Measurements from ENCODE around the gene USP25.

USP25 gene

DNA sequence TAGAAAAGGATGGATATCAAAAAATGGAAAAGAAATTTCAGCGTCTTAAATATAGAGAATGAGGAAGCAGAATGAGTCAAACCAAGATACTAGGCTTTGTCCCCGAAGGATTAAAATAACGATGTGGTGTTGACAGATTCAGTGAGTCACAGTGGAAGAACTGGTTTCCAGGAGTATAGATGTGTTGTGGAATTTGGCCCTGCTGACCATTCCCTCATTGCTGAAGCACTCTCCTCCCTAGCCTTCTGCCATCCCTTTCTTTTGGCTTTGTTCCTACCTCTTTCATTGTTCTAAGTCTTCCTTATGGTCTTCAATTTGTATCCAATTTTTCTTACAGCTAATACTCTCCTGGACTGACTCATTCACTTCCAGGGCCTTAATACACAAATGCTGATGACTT is 23.1 kb upstream of the USP25 start:
- no peak overlapping the region for H4K8ac ChIP-seq (ENCODE audit: low read depth, low read length)
- H3K4me3 ChIP-seq (ENCODE audit: low read length): no peak overlapping the region
- no peak overlapping the region for H4K5ac ChIP-seq (ENCODE audit: low read length)
- H3K18ac ChIP-seq (ENCODE audit: low read length): no peak overlapping the region
- H3K79me1 ChIP-seq (ENCODE audit: low read length): no peaks in the 10 kb centered on the region
- no peaks in the 10 kb centered on the region for H3K27me3 ChIP-seq (ENCODE audit: insufficient read depth, low read length, poor library complexity)
- no peak overlapping the region for H2AK5ac ChIP-seq (ENCODE audit: low read length)
- DNase-seq: peak; percentile 84
- no peak overlapping the region for H2BK15ac ChIP-seq (replicated peaks; ENCODE audit: low read depth)
- H3K27ac ChIP-seq (ENCODE audit: low read depth, low read length): no peak overlapping the region
- H3K4me2 ChIP-seq (ENCODE audit: low read length): no peak overlapping the region
- H3K4me1 ChIP-seq (ENCODE audit: control insufficient read depth, low read depth, low read length): no peaks in the 10 kb centered on the region
- WGBS (ENCODE audit: extremely low coverage, insufficient coverage, low lambda C conversion rate): no CpG with 5 or more reads among the region's 3 CpGs
- H3K23ac ChIP-seq (ENCODE audit: low read length): no peak overlapping the region
- no peaks in the 10 kb centered on the region for H3K36me3 ChIP-seq (ENCODE audit: control insufficient read depth, insufficient read depth, low read length)
- H2BK5ac ChIP-seq (ENCODE audit: low read length): no peak overlapping the region
- H3K56ac ChIP-seq (ENCODE audit: low read length): no peak overlapping the region
- no peak overlapping the region for H2BK120ac ChIP-seq (ENCODE audit: low read depth, low read length)
- H3K9ac ChIP-seq (ENCODE audit: low read length): no peak overlapping the region
- no peak overlapping the region for H3K4ac ChIP-seq (ENCODE audit: low read depth, low read length)
- no peaks in the 10 kb centered on the region for H3K79me2 ChIP-seq (ENCODE audit: control insufficient read depth, insufficient read depth, low read length)

DNA sequence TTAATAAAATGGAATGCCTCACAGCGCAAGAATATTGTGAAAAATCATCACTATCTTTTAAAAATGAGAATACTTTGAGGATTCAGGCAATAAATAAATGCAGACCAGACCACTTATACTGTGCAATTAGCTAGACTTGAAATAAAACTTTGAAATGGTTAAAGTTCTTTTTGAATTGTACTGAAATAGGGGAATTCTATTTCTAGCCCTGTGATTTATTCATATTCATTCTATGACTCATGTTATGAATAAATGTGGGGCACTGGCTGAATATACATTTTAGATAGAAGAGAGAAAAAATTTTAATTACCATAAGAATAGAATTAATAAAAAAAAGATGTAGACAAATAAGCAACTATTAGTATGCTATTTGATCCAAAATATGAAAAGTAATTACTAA is 16.4 kb upstream of the USP25 start:
- H3K79me1 ChIP-seq (ENCODE audit: low read length): no peaks in the 10 kb centered on the region
- H3K79me2 ChIP-seq (ENCODE audit: control insufficient read depth, insufficient read depth, low read length): no peaks in the 10 kb centered on the region
- no peak overlapping the region for H3K18ac ChIP-seq (ENCODE audit: low read length)
- no peak overlapping the region for H2BK15ac ChIP-seq (replicated peaks; ENCODE audit: low read depth)
- H4K8ac ChIP-seq (ENCODE audit: low read depth, low read length): no peak overlapping the region
- no peak overlapping the region for H3K4me2 ChIP-seq (ENCODE audit: low read length)
- no peak overlapping the region for H4K5ac ChIP-seq (ENCODE audit: low read length)
- no peak overlapping the region for H2BK5ac ChIP-seq (ENCODE audit: low read length)
- H3K36me3 ChIP-seq (ENCODE audit: control insufficient read depth, insufficient read depth, low read length): no peaks in the 10 kb centered on the region
- no peak overlapping the region for H3K23ac ChIP-seq (ENCODE audit: low read length)
- no peaks in the 10 kb centered on the region for H3K27me3 ChIP-seq (ENCODE audit: insufficient read depth, low read length, poor library complexity)
- no peaks in the 10 kb centered on the region for H3K4me1 ChIP-seq (ENCODE audit: control insufficient read depth, low read depth, low read length)
- no peak overlapping the region for H3K4ac ChIP-seq (ENCODE audit: low read depth, low read length)
- no peak overlapping the region for H3K56ac ChIP-seq (ENCODE audit: low read length)
- H3K27ac ChIP-seq (ENCODE audit: low read depth, low read length): no peak overlapping the region
- no peak overlapping the region for H3K9ac ChIP-seq (ENCODE audit: low read length)
- no peak overlapping the region for H2AK5ac ChIP-seq (ENCODE audit: low read length)
- no peak for DNase-seq
- no peak overlapping the region for H3K4me3 ChIP-seq (ENCODE audit: low read length)
- WGBS (ENCODE audit: extremely low coverage, insufficient coverage, low lambda C conversion rate): no CpG with 5 or more reads among the region's 1 CpG
- H2BK120ac ChIP-seq (ENCODE audit: low read depth, low read length): no peak overlapping the region

DNA sequence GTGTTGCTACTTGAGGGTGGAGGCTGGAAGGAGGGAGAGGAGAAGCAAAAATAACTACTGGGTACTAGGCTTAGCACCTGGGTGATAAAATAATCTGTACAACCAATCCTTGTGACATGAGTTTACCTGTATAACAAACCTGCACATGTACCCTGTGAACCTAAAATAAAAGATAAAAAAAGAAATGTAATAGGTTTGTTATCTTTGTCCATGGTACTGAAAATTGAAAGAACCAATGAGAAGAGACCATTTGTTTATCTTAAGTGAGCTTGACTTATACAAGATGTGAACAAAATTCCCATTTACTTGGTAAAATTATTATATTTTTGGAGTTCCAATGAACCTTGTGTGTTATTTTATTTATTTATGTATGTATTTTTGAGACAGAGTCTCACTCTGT is 11.1 kb upstream of the USP25 start:
- no peak overlapping the region for H3K4me3 ChIP-seq (ENCODE audit: low read length)
- no peak overlapping the region for H4K5ac ChIP-seq (ENCODE audit: low read length)
- no peaks in the 10 kb centered on the region for H3K79me2 ChIP-seq (ENCODE audit: control insufficient read depth, insufficient read depth, low read length)
- no peaks in the 10 kb centered on the region for H3K36me3 ChIP-seq (ENCODE audit: control insufficient read depth, insufficient read depth, low read length)
- no peak overlapping the region for H2BK15ac ChIP-seq (replicated peaks; ENCODE audit: low read depth)
- no peak overlapping the region for H3K9ac ChIP-seq (ENCODE audit: low read length)
- no peak overlapping the region for H3K56ac ChIP-seq (ENCODE audit: low read length)
- no peak overlapping the region for H3K4me2 ChIP-seq (ENCODE audit: low read length)
- H2AK5ac ChIP-seq (ENCODE audit: low read length): no peak overlapping the region
- no peak overlapping the region for H2BK5ac ChIP-seq (ENCODE audit: low read length)
- H3K27me3 ChIP-seq (ENCODE audit: insufficient read depth, low read length, poor library complexity): no peaks in the 10 kb centered on the region
- H3K4me1 ChIP-seq (ENCODE audit: control insufficient read depth, low read depth, low read length): no peaks in the 10 kb centered on the region
- H2BK120ac ChIP-seq (ENCODE audit: low read depth, low read length): no peak overlapping the region
- no peak overlapping the region for H3K18ac ChIP-seq (ENCODE audit: low read length)
- DNase-seq: no peak
- H4K8ac ChIP-seq (ENCODE audit: low read depth, low read length): no peak overlapping the region
- no peak overlapping the region for H3K23ac ChIP-seq (ENCODE audit: low read length)
- H3K4ac ChIP-seq (ENCODE audit: low read depth, low read length): no peak overlapping the region
- H3K27ac ChIP-seq (ENCODE audit: low read depth, low read length): no peak overlapping the region
- no peaks in the 10 kb centered on the region for H3K79me1 ChIP-seq (ENCODE audit: low read length)

DNA sequence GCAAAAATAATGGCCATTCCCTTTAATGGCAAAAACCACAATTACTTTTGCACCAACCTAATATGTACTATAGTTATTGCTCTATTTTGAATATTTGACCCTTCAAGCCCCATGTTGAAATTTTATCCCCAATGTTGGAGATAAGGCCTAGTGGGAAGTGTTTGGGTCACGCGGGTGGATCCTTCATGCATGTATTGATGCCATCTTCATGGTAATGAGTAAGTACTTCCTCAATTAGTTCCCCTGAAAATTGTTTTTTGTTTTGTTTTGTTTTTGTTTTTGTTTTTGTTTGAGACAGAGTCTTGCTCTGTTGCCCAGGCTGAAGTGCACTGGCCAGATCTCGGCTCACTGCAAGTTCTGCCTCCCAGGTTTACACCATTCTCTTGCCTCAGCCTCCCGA is 9.8 kb upstream of the USP25 start:
- H3K4me1 ChIP-seq (ENCODE audit: control insufficient read depth, low read depth, low read length): no peaks in the 10 kb centered on the region
- H3K18ac ChIP-seq (ENCODE audit: low read length): no peak overlapping the region
- no peak overlapping the region for H4K5ac ChIP-seq (ENCODE audit: low read length)
- H3K27ac ChIP-seq (ENCODE audit: low read depth, low read length): no peak overlapping the region
- no peak for DNase-seq
- H3K79me2 ChIP-seq (ENCODE audit: control insufficient read depth, insufficient read depth, low read length): no peaks in the 10 kb centered on the region
- H3K4me2 ChIP-seq (ENCODE audit: low read length): no peak overlapping the region
- H2BK120ac ChIP-seq (ENCODE audit: low read depth, low read length): no peak overlapping the region
- H3K4ac ChIP-seq (ENCODE audit: low read depth, low read length): no peak overlapping the region
- H3K9ac ChIP-seq (ENCODE audit: low read length): no peak overlapping the region
- H3K27me3 ChIP-seq (ENCODE audit: insufficient read depth, low read length, poor library complexity): no peaks in the 10 kb centered on the region
- H3K23ac ChIP-seq (ENCODE audit: low read length): no peak overlapping the region
- H3K56ac ChIP-seq (ENCODE audit: low read length): no peak overlapping the region
- H2BK5ac ChIP-seq (ENCODE audit: low read length): no peak overlapping the region
- H3K79me1 ChIP-seq (ENCODE audit: low read length): no peaks in the 10 kb centered on the region
- H2AK5ac ChIP-seq (ENCODE audit: low read length): no peak overlapping the region
- no CpG with 5 or more reads among the region's 4 CpGs for WGBS (ENCODE audit: extremely low coverage, insufficient coverage, low lambda C conversion rate)
- no peak overlapping the region for H4K8ac ChIP-seq (ENCODE audit: low read depth, low read length)
- no peaks in the 10 kb centered on the region for H3K36me3 ChIP-seq (ENCODE audit: control insufficient read depth, insufficient read depth, low read length)
- H2BK15ac ChIP-seq (replicated peaks; ENCODE audit: low read depth): no peak overlapping the region
- no peak overlapping the region for H3K4me3 ChIP-seq (ENCODE audit: low read length)

DNA sequence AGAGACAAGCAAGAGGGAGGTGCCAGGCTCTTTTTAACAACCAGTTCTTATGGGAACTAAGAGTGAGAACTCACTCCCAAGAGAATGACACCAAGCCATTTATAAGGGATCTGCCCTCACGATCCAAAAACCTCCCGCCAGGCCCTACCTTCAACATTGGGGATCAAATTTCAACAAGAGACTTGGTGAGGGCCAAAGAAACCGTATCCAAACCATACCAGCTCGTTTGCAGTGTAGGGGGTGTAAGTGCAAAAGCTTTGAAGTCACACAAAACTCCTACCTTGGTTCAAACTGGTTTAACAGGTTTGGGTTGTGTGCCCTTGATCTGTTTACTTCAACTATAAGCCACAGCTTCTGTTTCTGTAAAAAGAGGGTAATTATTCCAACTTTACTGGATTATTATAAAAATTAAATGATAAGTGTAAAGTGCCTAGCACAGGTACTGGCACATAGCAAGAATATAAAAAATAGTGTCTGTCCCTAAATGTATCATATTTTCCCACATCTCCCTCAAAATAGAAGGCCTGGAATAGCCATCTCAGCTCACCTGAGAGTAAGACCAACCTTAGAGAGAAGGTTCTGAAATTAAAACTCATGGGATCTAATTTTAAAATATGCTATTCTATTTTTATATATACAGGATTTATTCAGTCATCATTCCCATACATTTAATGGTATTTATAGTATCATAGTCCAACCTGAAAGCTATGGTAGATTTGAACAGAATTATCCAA is 7.0 kb upstream of the USP25 start:
- Histone ChIP-seq H2BK15ac (replicated peaks; ENCODE audit: low read depth) (no peak overlapping the region), H3K79me2 (ENCODE audit: control insufficient read depth, insufficient read depth, low read length) (no peaks in the 10 kb centered on the region), H2AK5ac (ENCODE audit: low read length) (no peak overlapping the region), H3K27ac (ENCODE audit: low read depth, low read length) (no peak overlapping the region), H3K56ac (ENCODE audit: low read length) (no peak overlapping the region), H3K4me2 (ENCODE audit: low read length) (no peak overlapping the region), H3K4me3 (ENCODE audit: low read length) (no peak overlapping the region), H3K23ac (ENCODE audit: low read length) (no peak overlapping the region), H4K8ac (ENCODE audit: low read depth, low read length) (no peak overlapping the region), H2BK5ac (ENCODE audit: low read length) (no peak overlapping the region), H2BK120ac (ENCODE audit: low read depth, low read length) (no peak overlapping the region), H3K27me3 (ENCODE audit: insufficient read depth, low read length, poor library complexity) (no peaks in the 10 kb centered on the region), H4K5ac (ENCODE audit: low read length) (no peak overlapping the region), H3K9ac (ENCODE audit: low read length) (no peak overlapping the region), H3K18ac (ENCODE audit: low read length) (no peak overlapping the region), H3K4ac (ENCODE audit: low read depth, low read length) (no peak overlapping the region), H3K79me1 (ENCODE audit: low read length) (no peaks in the 10 kb centered on the region), H3K36me3 (ENCODE audit: control insufficient read depth, insufficient read depth, low read length) (no peaks in the 10 kb centered on the region), H3K4me1 (ENCODE audit: control insufficient read depth, low read depth, low read length) (no peaks in the 10 kb centered on the region)
- peak; percentile 75 for DNase-seq
- no CpG with 5 or more reads among the region's 4 CpGs for WGBS (ENCODE audit: extremely low coverage, insufficient coverage, low lambda C conversion rate)

DNA sequence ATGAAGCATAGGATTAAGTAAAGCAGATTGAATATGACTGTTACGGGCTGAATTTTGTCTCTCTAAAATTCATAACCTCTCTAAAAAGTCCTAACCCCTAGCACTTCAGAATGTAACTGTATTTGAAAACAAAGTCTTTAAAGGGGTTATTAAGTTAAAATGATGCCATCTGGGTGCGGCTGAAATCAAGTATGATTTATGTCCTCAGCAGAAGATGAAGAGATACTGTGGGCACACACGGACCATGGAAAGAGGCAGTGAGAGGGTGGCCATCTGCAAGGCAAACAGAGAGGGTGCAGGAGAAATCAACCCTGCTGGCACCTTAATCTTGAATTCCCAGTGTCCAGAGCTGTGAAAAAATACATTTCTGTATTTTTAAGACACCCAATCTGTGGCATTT is 3.8 kb upstream of the USP25 start:
- no peak overlapping the region for H3K4me3 ChIP-seq (ENCODE audit: low read length)
- no peak overlapping the region for H4K8ac ChIP-seq (ENCODE audit: low read depth, low read length)
- no peak overlapping the region for H3K4ac ChIP-seq (ENCODE audit: low read depth, low read length)
- H2AK5ac ChIP-seq (ENCODE audit: low read length): no peak overlapping the region
- H2BK120ac ChIP-seq (ENCODE audit: low read depth, low read length): no peak overlapping the region
- no peaks in the 10 kb centered on the region for H3K27me3 ChIP-seq (ENCODE audit: insufficient read depth, low read length, poor library complexity)
- WGBS (ENCODE audit: extremely low coverage, insufficient coverage, low lambda C conversion rate): no CpG with 5 or more reads among the region's 3 CpGs
- H3K4me1 ChIP-seq (ENCODE audit: control insufficient read depth, low read depth, low read length): no peaks in the 10 kb centered on the region
- H3K4me2 ChIP-seq (ENCODE audit: low read length): no peak overlapping the region
- no peak overlapping the region for H3K27ac ChIP-seq (ENCODE audit: low read depth, low read length)
- H3K36me3 ChIP-seq (ENCODE audit: control insufficient read depth, insufficient read depth, low read length): no peaks in the 10 kb centered on the region
- no peak overlapping the region for H3K56ac ChIP-seq (ENCODE audit: low read length)
- peaks cover 4% of the 10 kb centered on the region for H3K79me2 ChIP-seq (ENCODE audit: control insufficient read depth, insufficient read depth, low read length)
- H3K79me1 ChIP-seq (ENCODE audit: low read length): no peaks in the 10 kb centered on the region
- DNase-seq: no peak
- no peak overlapping the region for H2BK15ac ChIP-seq (replicated peaks; ENCODE audit: low read depth)
- no peak overlapping the region for H3K9ac ChIP-seq (ENCODE audit: low read length)
- H4K5ac ChIP-seq (ENCODE audit: low read length): no peak overlapping the region
- H2BK5ac ChIP-seq (ENCODE audit: low read length): no peak overlapping the region
- no peak overlapping the region for H3K18ac ChIP-seq (ENCODE audit: low read length)
- H3K23ac ChIP-seq (ENCODE audit: low read length): no peak overlapping the region

Measured in mesendoderm (in vitro differentiated cells).